Type B pancreatic cell (in vitro differentiated cells): ENCODE measurements around the gene KCNT1. TPM values are rescaled to one million over a fixed set of nuclear protein-coding genes. Genes with fewer than 3 reads are reported as not detected.

Experiments
- DNase-seq: peaks from one replicate; pipeline ENCODE4 v3.0.0; 2021; ENCODE audit warnings: mixed read lengths; ENCODE audit not compliant: unreplicated experiment; ENCODE audit errors: extremely low spot score
- H3K27ac Mint-ChIP-seq: 2 replicates; pipeline ENCODE4 v1.8.0; 2021; ENCODE audit warnings: mild to moderate bottlenecking, mixed read lengths
- H3K27me3 Mint-ChIP-seq: 2 replicates; pipeline ENCODE4 v1.8.0; 2021; ENCODE audit warnings: mixed read lengths
- H3K36me3 Mint-ChIP-seq: 2 replicates; pipeline ENCODE4 v1.8.0; 2021; ENCODE audit warnings: mixed read lengths
- H3K4me1 Mint-ChIP-seq: one replicate; pipeline ENCODE4 v1.8.0; 2021; ENCODE audit warnings: mixed read lengths; ENCODE audit not compliant: unreplicated experiment
- H3K4me3 Mint-ChIP-seq: 2 replicates; pipeline ENCODE4 v1.8.0; 2021; ENCODE audit warnings: mild to moderate bottlenecking, mixed read lengths
- H3K9me3 Mint-ChIP-seq: 2 replicates; pipeline ENCODE4 v1.8.0; 2021; ENCODE audit warnings: mixed read lengths
- CTCF ChIP-seq: fragments of 200-600 bp; sonication (generic); conservative IDR thresholded peaks from 2 replicates; pipeline ENCODE4 v1.5.0; 2021; ENCODE audit warnings: antibody characterized with exemption, mild to moderate bottlenecking
- total RNA-seq: library from RNA; stranded (reverse); gene quantifications from 2 replicates; pipeline ENCODE4 v1.2.1, GENCODE V29; 2021; ENCODE audit warnings: low replicate concordance

Gene KCNT1
- total RNA-seq, 1 donor from 2014 or later: not detected

GRCh38 chr9:135802876-135803419 is 101.0 kb downstream of the KCNT1 start:
- Mint-ChIP-seq H3K27me3 (no peaks in the 10 kb centered on the region), H3K27ac (no peak overlapping the region), H3K9me3 (no peaks in the 10 kb centered on the region), H3K36me3 (no peaks in the 10 kb centered on the region), H3K4me3 (no peak overlapping the region), H3K4me1 (no peaks in the 10 kb centered on the region)
- no peak for DNase-seq
- no peak for TF ChIP-seq CTCF

DNA sequence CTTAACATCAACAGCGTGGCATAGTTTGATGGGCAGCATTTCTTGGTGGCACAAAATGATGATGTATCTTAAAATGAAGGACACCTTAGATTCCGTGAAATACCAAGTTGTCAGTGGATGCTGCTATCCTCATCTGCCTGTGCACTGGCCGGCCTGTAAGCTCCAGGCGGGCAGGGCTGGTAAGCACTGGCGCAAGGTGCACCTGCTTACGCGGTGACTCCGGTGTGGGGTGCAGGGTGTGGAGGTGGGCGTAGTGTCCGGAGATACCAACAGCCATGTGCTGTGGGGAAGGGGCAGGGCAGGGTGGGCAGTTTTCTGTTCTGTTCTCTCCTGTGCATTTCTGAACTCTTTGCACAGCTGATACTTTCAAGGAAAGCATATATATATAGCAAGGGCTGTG is 101.5 kb downstream of the KCNT1 start:
- no peaks in the 10 kb centered on the region for H3K27me3 Mint-ChIP-seq
- H3K27ac Mint-ChIP-seq: no peak overlapping the region
- H3K4me1 Mint-ChIP-seq: no peaks in the 10 kb centered on the region

GRCh38 chr9:135804581-135805421 is 102.8 kb downstream of the KCNT1 start:
- Mint-ChIP-seq H3K36me3 (no peaks in the 10 kb centered on the region), H3K4me3 (no peak overlapping the region), H3K27me3 (no peaks in the 10 kb centered on the region), H3K9me3 (no peaks in the 10 kb centered on the region), H3K4me1 (no peaks in the 10 kb centered on the region), H3K27ac (no peak overlapping the region)
- DNase-seq: no peak
- no peak for TF ChIP-seq CTCF

More for the DNA sequence above, 101.5 kb downstream of the KCNT1 start:
- no peak for TF ChIP-seq CTCF
- Mint-ChIP-seq H3K4me3 (no peak overlapping the region), H3K36me3 (no peaks in the 10 kb centered on the region), H3K9me3 (no peaks in the 10 kb centered on the region)
- no peak for DNase-seq

GRCh38 chr9:135805422-135806022 is 103.5 kb downstream of the KCNT1 start:
- TF ChIP-seq CTCF: no peak
- no peaks in the 10 kb centered on the region for H3K4me1 Mint-ChIP-seq
- H3K36me3 Mint-ChIP-seq: no peaks in the 10 kb centered on the region
- H3K27ac Mint-ChIP-seq: no peak overlapping the region
- no peak for DNase-seq
- H3K4me3 Mint-ChIP-seq: no peak overlapping the region
- no peaks in the 10 kb centered on the region for H3K27me3 Mint-ChIP-seq
- H3K9me3 Mint-ChIP-seq: no peaks in the 10 kb centered on the region

DNA sequence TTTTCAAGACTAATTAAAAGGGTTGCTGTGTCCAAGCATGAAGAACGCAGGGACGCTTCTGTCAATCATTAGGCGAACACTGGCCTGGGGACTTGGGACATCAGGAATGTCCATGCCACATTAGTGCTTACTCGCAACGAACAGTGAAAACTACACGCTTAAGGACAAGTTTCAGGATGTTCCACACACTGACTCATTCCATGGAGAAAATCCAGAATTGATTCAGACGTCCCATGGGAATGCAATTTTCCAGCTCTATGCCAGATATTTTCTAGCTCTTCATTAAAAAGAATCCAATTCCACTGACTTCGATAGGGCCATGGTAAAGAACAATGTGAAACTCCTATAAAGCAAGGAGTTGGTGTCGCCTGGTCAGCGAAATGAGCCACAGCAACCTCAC is 107.2 kb downstream of the KCNT1 start:
- DNase-seq: no peak
- H3K4me3 Mint-ChIP-seq: no peak overlapping the region
- no peak for TF ChIP-seq CTCF
- no peaks in the 10 kb centered on the region for H3K9me3 Mint-ChIP-seq
- H3K36me3 Mint-ChIP-seq: peaks cover 13% of the 10 kb centered on the region
- no peaks in the 10 kb centered on the region for H3K4me1 Mint-ChIP-seq
- no peak overlapping the region for H3K27ac Mint-ChIP-seq
- H3K27me3 Mint-ChIP-seq: no peaks in the 10 kb centered on the region
